WTC11 (cell line): Measurements from ENCODE around the gene UBASH3B. TPM values are rescaled to one million over a fixed set of nuclear protein-coding genes. Genes with fewer than 3 reads are reported as not detected.

Source experiments
- ATAC-seq: fragments of 200-7000 bp; cut with Tn5 transposase; 2 replicates; pipeline ENCODE4 v1.10.0; 2021; ENCODE audit warnings: mild to moderate bottlenecking, moderate library complexity
- CTCF ChIA-PET: fragments of 300-600 bp; sonication (Branson Sonifier 250); formaldehyde crosslinking; loops from one replicate; lab custom pipeline; 2021; ENCODE audit warnings: antibody characterized with exemption; lab: Charles Lee
- POLR2A ChIA-PET: fragments of 350-600 bp; sonication (Branson Sonifier 250); formaldehyde crosslinking; loops from one replicate; lab custom pipeline; 2021; ENCODE audit warnings: antibody characterized with exemption; lab: Charles Lee
- DNase-seq: peaks from one replicate; pipeline ENCODE4 v3.0.0; 2021; ENCODE audit warnings: low spot score
- H3K27ac Mint-ChIP-seq: 2 replicates; pipeline ENCODE4 v1.8.0; 2021; ENCODE audit warnings: mixed read lengths
- H3K27me3 Mint-ChIP-seq: 2 replicates; pipeline ENCODE4 v1.8.0; 2021; ENCODE audit warnings: low read depth, mild to moderate bottlenecking, moderate library complexity, mixed read lengths
- H3K36me3 Mint-ChIP-seq: 2 replicates; pipeline ENCODE4 v1.8.0; 2021; ENCODE audit warnings: mixed read lengths
- H3K4me1 Mint-ChIP-seq: 2 replicates; pipeline ENCODE4 v1.8.0; 2022; ENCODE audit warnings: mixed read lengths
- H3K4me3 Mint-ChIP-seq: 2 replicates; pipeline ENCODE4 v1.8.0; 2021; ENCODE audit warnings: mild to moderate bottlenecking, moderate library complexity, mixed read lengths
- H3K9me3 Mint-ChIP-seq: 2 replicates; pipeline ENCODE4 v1.8.0; 2021; ENCODE audit warnings: mixed read lengths
- ATF1 ChIP-seq: sonication (generic); formaldehyde crosslinking; IDR thresholded peaks from 2 replicates; pipeline ENCODE4 v1.8.1; 2023; ENCODE audit warnings: mild to moderate bottlenecking, moderate library complexity, missing genetic modification reagents
- ATF3 ChIP-seq: sonication (generic); formaldehyde crosslinking; conservative IDR thresholded peaks from 2 replicates; pipeline ENCODE4 v1.8.1; 2022; ENCODE audit warnings: mild to moderate bottlenecking, missing genetic modification reagents
- ELF4 ChIP-seq: sonication (generic); formaldehyde crosslinking; IDR thresholded peaks from 2 replicates; pipeline ENCODE4 v1.8.1; 2022; ENCODE audit warnings: low read depth, mild to moderate bottlenecking, moderate library complexity, missing genetic modification reagents
- ESRRA ChIP-seq: sonication (generic); formaldehyde crosslinking; IDR thresholded peaks from 2 replicates; pipeline ENCODE4 v1.8.1; 2022; ENCODE audit warnings: mild to moderate bottlenecking, missing genetic modification reagents, borderline replicate concordance
- GABPB1 ChIP-seq: sonication (generic); formaldehyde crosslinking; IDR thresholded peaks from 2 replicates; pipeline ENCODE4 v1.8.1; 2023; ENCODE audit warnings: mild to moderate bottlenecking, missing genetic modification reagents
- NR2C2 ChIP-seq: sonication (generic); formaldehyde crosslinking; IDR thresholded peaks from 2 replicates; pipeline ENCODE4 v1.8.0; 2022; ENCODE audit warnings: mild to moderate bottlenecking, missing genetic modification reagents
- NR3C1 ChIP-seq: sonication (generic); formaldehyde crosslinking; conservative IDR thresholded peaks from 2 replicates; pipeline ENCODE4 v1.8.1; 2023; ENCODE audit warnings: low read depth, mild to moderate bottlenecking, missing genetic modification reagents
- PRRX2 ChIP-seq: fragments of 250-450 bp; sonication (Bioruptor Pico); IDR thresholded peaks from 2 replicates; pipeline ENCODE4 v1.8.0; 2021; ENCODE audit warnings: mild to moderate bottlenecking
- RORB ChIP-seq: fragments of 250-450 bp; sonication (Bioruptor Pico); IDR thresholded peaks from 2 replicates; pipeline ENCODE4 v1.9.0; 2021; ENCODE audit warnings: mild to moderate bottlenecking
- STAT6 ChIP-seq: sonication (generic); formaldehyde crosslinking; conservative IDR thresholded peaks from 2 replicates; pipeline ENCODE4 v1.8.1; 2023; ENCODE audit warnings: mild to moderate bottlenecking, low read depth, missing genetic modification reagents, moderate library complexity
- TEAD1 ChIP-seq: sonication (generic); formaldehyde crosslinking; IDR thresholded peaks from 2 replicates; pipeline ENCODE4 v1.8.0; 2022; ENCODE audit warnings: mild to moderate bottlenecking, missing genetic modification reagents
- ZNF423 ChIP-seq: fragments of 250-450 bp; sonication (Bioruptor Pico); IDR thresholded peaks from 2 replicates; pipeline ENCODE4 v2.1.2; 2022; ENCODE audit warnings: mild to moderate bottlenecking, moderate library complexity
- ZNF512 ChIP-seq: sonication (generic); formaldehyde crosslinking; IDR thresholded peaks from 2 replicates; pipeline ENCODE4 v1.8.1; 2022; ENCODE audit warnings: missing genetic modification reagents, borderline replicate concordance
- ZNF532 ChIP-seq: fragments of 250-450 bp; sonication (Bioruptor Pico); IDR thresholded peaks from 2 replicates; pipeline ENCODE4 v1.9.0; 2021; ENCODE audit warnings: mild to moderate bottlenecking, borderline replicate concordance
- total RNA-seq: library from RNA; stranded (reverse); gene quantifications from 3 replicates; pipeline ENCODE4 v1.2.3, GENCODE V29; 2021
- TF ChIP-seq, protein P1 (sequence below): sonication (generic); formaldehyde crosslinking; IDR thresholded peaks from 2 replicates; pipeline ENCODE4 v1.8.0; 2023; ENCODE audit warnings: missing genetic modification reagents
- TF ChIP-seq, protein P2 (sequence below): sonication (generic); formaldehyde crosslinking; IDR thresholded peaks from 2 replicates; pipeline ENCODE4 v1.8.1; 2023; ENCODE audit warnings: mild to moderate bottlenecking, missing genetic modification reagents, moderate library complexity
- TF ChIP-seq, protein P3 (sequence below): fragments of 250-450 bp; sonication (Bioruptor Pico); IDR thresholded peaks from 2 replicates; pipeline ENCODE4 v1.9.0; 2021; ENCODE audit warnings: mild to moderate bottlenecking
- TF ChIP-seq, protein P4 (sequence below): sonication (generic); formaldehyde crosslinking; IDR thresholded peaks from 2 replicates; pipeline ENCODE4 v1.8.1; 2023; ENCODE audit warnings: mild to moderate bottlenecking, missing genetic modification reagents, borderline replicate concordance
- TF ChIP-seq, protein P5 (sequence below): sonication (generic); formaldehyde crosslinking; IDR thresholded peaks from 2 replicates; pipeline ENCODE4 v1.8.1; 2023; ENCODE audit warnings: mild to moderate bottlenecking, missing genetic modification reagents

UBASH3B gene
- total RNA-seq, 1 experiment from 2014 or later: 21.1 TPM

GRCh38 chr11:122707111-122707510 lies 51.6 kb downstream of the UBASH3B start:
- Mint-ChIP-seq H3K36me3 (no peaks in the 10 kb centered on the region), H3K4me3 (no peak overlapping the region), H3K4me1 (peaks cover 6% of the 10 kb centered on the region), H3K27me3 (no peaks in the 10 kb centered on the region), H3K27ac (no peak overlapping the region), H3K9me3 (no peaks in the 10 kb centered on the region)
- ChIA-PET POLR2A (no interaction called here), CTCF (interaction anchor here (2.2 kb wide), 1 partner anchor 47 kb away, joined by 8 read pairs; no protein-coding TSS in a partner anchor)
- TF ChIP-seq ESRRA (no peak), RORB (no peak), ATF3 (CRISPR knock-in tag) (no peak)
- no peak for DNase-seq
- ATAC-seq: no peak

DNA sequence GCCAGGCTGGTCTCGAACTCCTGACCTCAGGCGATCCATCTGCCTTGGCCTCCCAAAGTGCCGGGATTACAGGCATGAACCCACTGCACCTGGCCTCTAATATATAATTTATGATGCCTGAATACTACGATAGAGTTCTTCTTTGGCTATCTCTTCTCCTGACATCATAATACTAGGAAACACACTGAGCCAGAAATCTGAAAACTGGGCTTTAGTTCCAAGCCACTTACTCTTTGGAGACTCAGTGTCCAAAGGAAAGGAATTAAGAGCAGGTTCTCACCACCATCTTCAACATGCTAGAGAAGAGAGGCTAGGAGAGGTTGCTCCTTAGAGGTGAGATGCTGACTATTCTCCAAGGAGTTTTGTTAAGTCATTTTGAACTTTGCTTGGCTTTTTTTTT lies 52.4 kb downstream of the UBASH3B start:
- no peak overlapping the region for H3K27ac Mint-ChIP-seq
- H3K27me3 Mint-ChIP-seq: no peaks in the 10 kb centered on the region
- DNase-seq (no peak), ATAC-seq (no peak)
- H3K4me1 Mint-ChIP-seq: peaks cover 6% of the 10 kb centered on the region
- no peaks in the 10 kb centered on the region for H3K9me3 Mint-ChIP-seq
- TF ChIP-seq GABPB1 (no peak), NR2C2 (CRISPR knock-in tag) (no peak), ZNF423 (CRISPR knock-in tag) (no peak), ZNF512 (no peak), ATF1 (CRISPR knock-in tag) (no peak), STAT6 (CRISPR knock-in tag) (no peak), TEAD1 (no peak), PRRX2 (CRISPR knock-in tag) (no peak), ZNF532 (CRISPR knock-in tag) (no peak), NR3C1 (CRISPR knock-in tag) (no peak), ELF4 (CRISPR knock-in tag) (no peak)
- TF ChIP-seq, protein P1, sequence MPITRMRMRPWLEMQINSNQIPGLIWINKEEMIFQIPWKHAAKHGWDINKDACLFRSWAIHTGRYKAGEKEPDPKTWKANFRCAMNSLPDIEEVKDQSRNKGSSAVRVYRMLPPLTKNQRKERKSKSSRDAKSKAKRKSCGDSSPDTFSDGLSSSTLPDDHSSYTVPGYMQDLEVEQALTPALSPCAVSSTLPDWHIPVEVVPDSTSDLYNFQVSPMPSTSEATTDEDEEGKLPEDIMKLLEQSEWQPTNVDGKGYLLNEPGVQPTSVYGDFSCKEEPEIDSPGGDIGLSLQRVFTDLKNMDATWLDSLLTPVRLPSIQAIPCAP (CRISPR knock-in tag): no peak
- TF ChIP-seq, protein P2, sequence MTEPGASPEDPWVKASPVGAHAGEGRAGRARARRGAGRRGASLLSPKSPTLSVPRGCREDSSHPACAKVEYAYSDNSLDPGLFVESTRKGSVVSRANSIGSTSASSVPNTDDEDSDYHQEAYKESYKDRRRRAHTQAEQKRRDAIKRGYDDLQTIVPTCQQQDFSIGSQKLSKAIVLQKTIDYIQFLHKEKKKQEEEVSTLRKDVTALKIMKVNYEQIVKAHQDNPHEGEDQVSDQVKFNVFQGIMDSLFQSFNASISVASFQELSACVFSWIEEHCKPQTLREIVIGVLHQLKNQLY (CRISPR knock-in tag): no peak
- TF ChIP-seq, protein P3, sequence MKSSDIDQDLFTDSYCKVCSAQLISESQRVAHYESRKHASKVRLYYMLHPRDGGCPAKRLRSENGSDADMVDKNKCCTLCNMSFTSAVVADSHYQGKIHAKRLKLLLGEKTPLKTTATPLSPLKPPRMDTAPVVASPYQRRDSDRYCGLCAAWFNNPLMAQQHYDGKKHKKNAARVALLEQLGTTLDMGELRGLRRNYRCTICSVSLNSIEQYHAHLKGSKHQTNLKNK (CRISPR knock-in tag): no peak
- TF ChIP-seq, protein P4, sequence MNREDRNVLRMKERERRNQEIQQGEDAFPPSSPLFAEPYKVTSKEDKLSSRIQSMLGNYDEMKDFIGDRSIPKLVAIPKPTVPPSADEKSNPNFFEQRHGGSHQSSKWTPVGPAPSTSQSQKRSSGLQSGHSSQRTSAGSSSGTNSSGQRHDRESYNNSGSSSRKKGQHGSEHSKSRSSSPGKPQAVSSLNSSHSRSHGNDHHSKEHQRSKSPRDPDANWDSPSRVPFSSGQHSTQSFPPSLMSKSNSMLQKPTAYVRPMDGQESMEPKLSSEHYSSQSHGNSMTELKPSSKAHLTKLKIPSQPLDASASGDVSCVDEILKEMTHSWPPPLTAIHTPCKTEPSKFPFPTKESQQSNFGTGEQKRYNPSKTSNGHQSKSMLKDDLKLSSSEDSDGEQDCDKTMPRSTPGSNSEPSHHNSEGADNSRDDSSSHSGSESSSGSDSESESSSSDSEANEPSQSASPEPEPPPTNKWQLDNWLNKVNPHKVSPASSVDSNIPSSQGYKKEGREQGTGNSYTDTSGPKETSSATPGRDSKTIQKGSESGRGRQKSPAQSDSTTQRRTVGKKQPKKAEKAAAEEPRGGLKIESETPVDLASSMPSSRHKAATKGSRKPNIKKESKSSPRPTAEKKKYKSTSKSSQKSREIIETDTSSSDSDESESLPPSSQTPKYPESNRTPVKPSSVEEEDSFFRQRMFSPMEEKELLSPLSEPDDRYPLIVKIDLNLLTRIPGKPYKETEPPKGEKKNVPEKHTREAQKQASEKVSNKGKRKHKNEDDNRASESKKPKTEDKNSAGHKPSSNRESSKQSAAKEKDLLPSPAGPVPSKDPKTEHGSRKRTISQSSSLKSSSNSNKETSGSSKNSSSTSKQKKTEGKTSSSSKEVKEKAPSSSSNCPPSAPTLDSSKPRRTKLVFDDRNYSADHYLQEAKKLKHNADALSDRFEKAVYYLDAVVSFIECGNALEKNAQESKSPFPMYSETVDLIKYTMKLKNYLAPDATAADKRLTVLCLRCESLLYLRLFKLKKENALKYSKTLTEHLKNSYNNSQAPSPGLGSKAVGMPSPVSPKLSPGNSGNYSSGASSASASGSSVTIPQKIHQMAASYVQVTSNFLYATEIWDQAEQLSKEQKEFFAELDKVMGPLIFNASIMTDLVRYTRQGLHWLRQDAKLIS (CRISPR knock-in tag): no peak
- TF ChIP-seq, protein P5, sequence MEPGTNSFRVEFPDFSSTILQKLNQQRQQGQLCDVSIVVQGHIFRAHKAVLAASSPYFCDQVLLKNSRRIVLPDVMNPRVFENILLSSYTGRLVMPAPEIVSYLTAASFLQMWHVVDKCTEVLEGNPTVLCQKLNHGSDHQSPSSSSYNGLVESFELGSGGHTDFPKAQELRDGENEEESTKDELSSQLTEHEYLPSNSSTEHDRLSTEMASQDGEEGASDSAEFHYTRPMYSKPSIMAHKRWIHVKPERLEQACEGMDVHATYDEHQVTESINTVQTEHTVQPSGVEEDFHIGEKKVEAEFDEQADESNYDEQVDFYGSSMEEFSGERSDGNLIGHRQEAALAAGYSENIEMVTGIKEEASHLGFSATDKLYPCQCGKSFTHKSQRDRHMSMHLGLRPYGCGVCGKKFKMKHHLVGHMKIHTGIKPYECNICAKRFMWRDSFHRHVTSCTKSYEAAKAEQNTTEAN (CRISPR knock-in tag): no peak
- H3K4me3 Mint-ChIP-seq: no peak overlapping the region
- ChIA-PET POLR2A (no interaction called here), CTCF (interaction anchor here (0.7 kb wide), 1 partner anchor 1595 kb away, joined by 5 read pairs; no protein-coding TSS in a partner anchor)
- H3K36me3 Mint-ChIP-seq: no peaks in the 10 kb centered on the region
